ENCODE results near the gene MISFA.
"Not testable (repeated sequence)": the region's sequence is repeated elsewhere in the genome, so short reads cannot be mapped to it uniquely, and the experiment has no call there.

MISFA gene

DNA sequence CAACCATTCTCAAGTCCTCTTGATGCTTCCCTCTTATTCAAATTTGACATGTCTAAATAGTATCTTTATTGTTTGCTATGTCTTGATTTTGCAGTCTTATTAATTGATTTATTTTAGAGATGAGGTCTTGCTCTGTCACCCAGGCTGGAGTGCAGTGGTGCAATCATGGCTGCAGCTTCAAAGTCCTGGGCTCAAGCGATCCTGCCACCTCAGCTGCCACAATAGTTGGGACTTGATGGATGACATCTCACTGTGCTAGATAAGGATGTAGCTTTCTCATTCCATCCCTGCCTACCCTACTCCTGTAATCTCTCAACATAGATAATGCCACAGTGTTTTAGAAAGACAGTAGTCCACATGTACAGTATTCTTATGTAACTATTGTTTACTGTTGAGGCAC lies 42.1 kb downstream of the MISFA start:
- TF ChIP-seq, protein P1, sequence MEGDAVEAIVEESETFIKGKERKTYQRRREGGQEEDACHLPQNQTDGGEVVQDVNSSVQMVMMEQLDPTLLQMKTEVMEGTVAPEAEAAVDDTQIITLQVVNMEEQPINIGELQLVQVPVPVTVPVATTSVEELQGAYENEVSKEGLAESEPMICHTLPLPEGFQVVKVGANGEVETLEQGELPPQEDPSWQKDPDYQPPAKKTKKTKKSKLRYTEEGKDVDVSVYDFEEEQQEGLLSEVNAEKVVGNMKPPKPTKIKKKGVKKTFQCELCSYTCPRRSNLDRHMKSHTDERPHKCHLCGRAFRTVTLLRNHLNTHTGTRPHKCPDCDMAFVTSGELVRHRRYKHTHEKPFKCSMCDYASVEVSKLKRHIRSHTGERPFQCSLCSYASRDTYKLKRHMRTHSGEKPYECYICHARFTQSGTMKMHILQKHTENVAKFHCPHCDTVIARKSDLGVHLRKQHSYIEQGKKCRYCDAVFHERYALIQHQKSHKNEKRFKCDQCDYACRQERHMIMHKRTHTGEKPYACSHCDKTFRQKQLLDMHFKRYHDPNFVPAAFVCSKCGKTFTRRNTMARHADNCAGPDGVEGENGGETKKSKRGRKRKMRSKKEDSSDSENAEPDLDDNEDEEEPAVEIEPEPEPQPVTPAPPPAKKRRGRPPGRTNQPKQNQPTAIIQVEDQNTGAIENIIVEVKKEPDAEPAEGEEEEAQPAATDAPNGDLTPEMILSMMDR (IDR thresholded peaks at IDR 0.05; ENCODE audit: poor library complexity, severe bottlenecking), result no peak
- H3K4me1 ChIP-seq (ENCODE audit: insufficient read depth, poor library complexity, severe bottlenecking), result no peaks in the 10 kb centered on the region
- no peaks in the 10 kb centered on the region for H3K27me3 ChIP-seq (ENCODE audit: insufficient read depth, poor library complexity, severe bottlenecking)
- no peaks in the 10 kb centered on the region for H3K36me3 ChIP-seq (ENCODE audit: low read depth)
- DNase-seq (ENCODE audit: low spot score) (no peak), ATAC-seq (ENCODE audit: low read depth) (no peak)
- H3K27ac ChIP-seq (ENCODE audit: poor library complexity, severe bottlenecking), result no peak overlapping the region
- peaks cover 2% of the 10 kb centered on the region for H3K9me3 ChIP-seq (ENCODE audit: severe bottlenecking)
- H3K4me3 ChIP-seq (ENCODE audit: severe bottlenecking), result no peak overlapping the region

- not testable (repeated sequence) for H3K9me3 ChIP-seq (ENCODE audit: severe bottlenecking); H3K27ac ChIP-seq (ENCODE audit: poor library complexity, severe bottlenecking); DNase-seq (ENCODE audit: low spot score); H3K4me1 ChIP-seq (ENCODE audit: insufficient read depth, poor library complexity, severe bottlenecking); ATAC-seq (ENCODE audit: low read depth); H3K4me3 ChIP-seq (ENCODE audit: severe bottlenecking); H3K36me3 ChIP-seq (ENCODE audit: low read depth); H3K27me3 ChIP-seq (ENCODE audit: insufficient read depth, poor library complexity, severe bottlenecking)
Observed at GRCh38 chr11:18643034-18643433, 43.4 kb downstream of the MISFA start.

DNA sequence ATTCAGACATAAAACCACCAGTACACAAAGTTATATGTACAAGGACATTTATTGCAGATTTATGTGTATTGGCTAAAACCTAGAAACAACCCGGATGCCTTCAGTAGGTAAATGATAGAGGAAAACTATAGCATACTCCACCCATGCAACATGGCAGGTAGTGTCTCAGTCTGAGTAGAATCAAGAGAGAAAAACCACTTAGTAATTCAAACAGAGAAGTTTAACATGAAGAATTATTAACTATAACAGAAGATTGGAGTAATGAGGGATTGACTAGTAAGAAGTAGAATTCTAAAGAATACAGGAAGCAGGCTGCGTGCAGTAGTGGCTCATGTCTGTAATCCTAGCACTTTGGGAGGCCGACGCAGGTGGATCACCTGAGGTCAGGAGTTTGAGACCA lies 50.8 kb downstream of the MISFA start:
- H3K36me3 ChIP-seq (ENCODE audit: low read depth), result no peaks in the 10 kb centered on the region
- H3K4me3 ChIP-seq (ENCODE audit: severe bottlenecking), result no peak overlapping the region
- H3K9me3 ChIP-seq (ENCODE audit: severe bottlenecking), result no peaks in the 10 kb centered on the region
- TF ChIP-seq, protein P1 (IDR thresholded peaks at IDR 0.05; ENCODE audit: poor library complexity, severe bottlenecking), result no peak
- H3K4me1 ChIP-seq (ENCODE audit: insufficient read depth, poor library complexity, severe bottlenecking), result no peaks in the 10 kb centered on the region
- DNase-seq (ENCODE audit: low spot score) (no peak), ATAC-seq (ENCODE audit: low read depth) (no peak)
- H3K27me3 ChIP-seq (ENCODE audit: insufficient read depth, poor library complexity, severe bottlenecking), result no peaks in the 10 kb centered on the region
- H3K27ac ChIP-seq (ENCODE audit: poor library complexity, severe bottlenecking), result no peak overlapping the region

GRCh38 chr11:18650859-18651557 lies 51.4 kb downstream of the MISFA start:
- Histone ChIP-seq H3K27me3 (ENCODE audit: insufficient read depth, poor library complexity, severe bottlenecking) (no peaks in the 10 kb centered on the region), H3K4me3 (ENCODE audit: severe bottlenecking) (no peak overlapping the region), H3K27ac (ENCODE audit: poor library complexity, severe bottlenecking) (no peak overlapping the region), H3K36me3 (ENCODE audit: low read depth) (no peaks in the 10 kb centered on the region), H3K9me3 (ENCODE audit: severe bottlenecking) (no peaks in the 10 kb centered on the region), H3K4me1 (ENCODE audit: insufficient read depth, poor library complexity, severe bottlenecking) (no peaks in the 10 kb centered on the region)
- ATAC-seq (ENCODE audit: low read depth), result no peak
- TF ChIP-seq, protein P1 (IDR thresholded peaks at IDR 0.05; ENCODE audit: poor library complexity, severe bottlenecking), result peak; percentile 32
- no peak for DNase-seq (ENCODE audit: low spot score)

Measured in RWPE2 (cell line).